Inflammatory macrophage treated with lipopolysaccharide for 1 hour (primary cell): ENCODE data around the gene GPR37L1.
A peak's percentile ranks its signal among the peaks of the same experiment; 100 is the strongest.
"Not testable (repeated sequence)": the region's sequence is repeated elsewhere in the genome, so short reads cannot be mapped to it uniquely, and the experiment has no call there.

Experiments used
- DNase-seq, 2 donors: peaks; one replicate each; pipeline ENCODE4 v3.0.0-alpha.2; 2020 to 2022

GPR37L1 gene

GRCh38 chr1:202110977-202111376 lies 11.7 kb upstream of the GPR37L1 start:
- DNase-seq, result no peak

- not testable (repeated sequence) for DNase-seq
Observed at GRCh38 chr1:202111589-202111988, 11.1 kb upstream of the GPR37L1 start.

DNA sequence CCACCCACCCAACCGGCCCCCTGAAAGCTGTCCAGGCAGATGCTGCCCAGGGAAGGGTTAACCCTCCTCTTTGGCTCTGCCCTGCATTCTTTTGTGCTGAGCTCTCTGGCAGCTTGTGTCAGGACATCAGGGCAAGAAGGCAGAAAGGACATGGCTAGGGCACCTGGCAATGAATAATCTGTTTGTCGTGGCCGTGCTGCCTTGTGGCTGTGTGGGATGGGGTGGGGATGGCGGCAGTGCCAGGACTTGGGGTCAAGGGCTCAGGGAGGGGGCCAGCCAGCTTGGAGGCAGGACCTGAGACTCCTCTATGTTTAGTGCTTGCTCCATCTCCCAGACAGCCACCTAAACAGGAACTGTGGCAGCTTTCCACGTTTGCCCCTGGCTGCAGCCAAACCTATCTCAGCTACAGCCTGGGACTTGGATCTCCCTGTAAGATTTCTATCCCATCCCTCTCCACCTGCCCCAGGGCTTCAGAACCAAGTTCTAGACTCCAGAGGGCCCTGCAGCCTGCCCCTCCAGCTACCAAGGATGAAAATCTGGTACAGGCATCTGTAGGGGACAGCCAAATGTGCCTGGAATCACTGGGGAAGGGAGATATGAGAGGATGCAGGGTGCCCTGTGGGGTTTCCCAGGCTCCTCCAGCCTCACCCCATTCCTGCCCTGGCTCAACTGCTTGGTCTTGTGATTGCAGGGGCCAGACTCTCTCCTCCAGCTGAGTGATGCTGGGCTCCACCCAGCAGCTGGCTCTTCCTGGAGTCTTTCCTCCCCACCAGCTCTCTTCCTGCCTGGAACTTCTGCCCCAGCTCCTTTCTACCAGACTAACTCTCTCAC lies 9.6 kb upstream of the GPR37L1 start:
- no peak for DNase-seq

GRCh38 chr1:202113690-202114300 lies 8.9 kb upstream of the GPR37L1 start:
- no peak for DNase-seq

DNA sequence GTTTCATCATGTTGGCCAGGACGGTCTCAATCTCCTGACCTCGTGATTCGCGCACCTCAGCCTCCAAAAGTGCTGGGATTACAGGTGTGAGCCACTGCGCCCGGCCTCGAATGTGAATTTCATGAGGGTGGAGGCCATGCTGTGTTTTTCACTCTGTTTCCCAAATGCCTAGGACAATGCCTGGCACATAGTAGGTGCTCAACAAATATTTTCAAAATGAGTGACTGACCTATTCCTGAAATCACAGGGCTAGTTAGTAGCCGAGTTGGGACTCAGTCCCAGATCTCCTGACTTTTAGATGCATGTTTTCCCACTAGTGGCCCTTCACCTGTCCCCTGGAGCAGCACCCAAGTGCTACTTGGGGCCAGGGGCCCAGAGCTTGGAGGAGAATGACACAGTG lies 6.4 kb upstream of the GPR37L1 start:
- DNase-seq, result no peak

DNA sequence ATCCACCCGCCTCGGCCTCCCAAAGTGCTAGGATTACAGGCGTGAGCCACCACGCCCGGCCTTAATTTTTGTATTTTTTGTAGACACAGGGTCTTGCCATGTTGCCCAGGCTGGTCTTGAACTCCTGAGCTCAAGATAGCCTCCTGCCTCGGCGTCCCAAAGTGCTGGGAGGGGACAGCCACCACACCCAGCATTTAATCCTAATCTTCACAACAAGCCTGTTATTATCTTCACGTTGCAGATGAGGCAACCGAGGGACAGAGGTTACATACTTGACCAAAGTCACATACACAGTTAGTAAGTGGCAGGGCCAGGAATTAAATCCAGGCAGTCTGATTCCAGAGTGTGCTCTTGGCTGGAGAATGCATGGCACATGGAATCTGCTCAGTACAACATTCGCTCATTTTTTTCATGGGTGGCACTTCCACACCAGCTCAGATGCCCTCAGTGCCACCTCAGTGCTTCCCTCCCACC lies 4.8 kb upstream of the GPR37L1 start:
- no peak for DNase-seq

DNA sequence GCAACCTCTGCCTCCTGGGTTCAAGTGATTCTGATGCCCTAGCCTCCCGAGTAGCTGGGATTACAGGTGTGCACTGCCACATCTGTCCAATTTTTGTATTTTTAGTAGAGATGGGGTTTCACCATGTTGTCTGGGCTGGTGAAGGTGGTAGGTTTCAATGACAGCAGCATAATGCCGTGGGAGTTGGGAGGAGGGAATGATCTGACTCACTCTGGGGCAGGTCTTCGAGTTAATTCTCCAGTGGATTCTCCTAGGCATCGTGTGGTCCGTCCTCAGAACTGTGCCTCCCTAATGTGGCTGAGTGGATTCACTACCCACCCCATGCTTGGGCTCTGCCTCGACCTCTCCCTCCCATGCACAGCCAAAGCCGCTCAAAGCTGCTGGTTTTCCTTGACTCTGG lies 1.7 kb upstream of the GPR37L1 start:
- DNase-seq, result no peak

GRCh38 chr1:202123336-202123813 lies 658 bp downstream of the GPR37L1 start:
- no peak for DNase-seq

DNA sequence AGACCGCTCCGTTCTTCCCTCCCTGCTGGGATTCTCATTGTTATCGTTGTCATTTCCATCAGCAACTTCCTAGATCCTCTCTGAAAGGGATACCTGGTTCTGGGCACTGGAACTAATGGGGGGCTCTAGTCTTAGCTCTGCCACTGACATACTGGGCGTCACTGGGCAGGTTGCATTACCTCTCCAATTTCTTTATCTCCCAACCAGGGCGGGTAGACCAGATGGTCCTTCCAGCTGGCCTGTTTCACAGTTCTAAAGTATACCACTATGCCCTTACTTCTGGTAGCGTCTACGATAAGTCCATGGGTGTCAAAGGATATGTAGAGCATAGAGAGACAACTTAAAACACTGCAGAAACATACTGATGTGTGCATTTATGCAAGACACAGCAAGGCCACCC lies 1.4 kb downstream of the GPR37L1 start:
- no peak for DNase-seq

- DNase-seq, result no peak
Observed at GRCh38 chr1:202125611-202126010, 2.9 kb downstream of the GPR37L1 start.

DNA sequence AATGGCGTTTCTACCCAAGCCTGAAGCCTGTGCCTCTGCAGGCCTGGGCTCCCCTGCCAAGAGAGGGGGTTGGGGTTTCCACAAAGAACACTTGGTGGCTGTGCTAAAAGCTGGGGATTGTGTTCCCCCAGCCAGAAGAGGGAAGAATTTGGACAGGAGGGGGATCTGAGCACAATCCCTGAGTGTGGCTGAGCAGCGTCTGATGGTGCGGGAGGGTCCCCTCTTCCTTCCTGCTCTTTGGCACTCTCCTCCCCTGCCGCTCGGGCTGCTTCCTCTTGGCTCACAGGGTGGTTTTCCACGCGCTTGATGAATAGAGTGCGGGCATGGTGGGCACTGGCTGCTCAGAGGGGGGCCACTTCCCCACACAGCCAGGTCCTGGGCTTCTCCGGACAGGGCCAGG lies 3.7 kb downstream of the GPR37L1 start:
- no peak for DNase-seq

DNA sequence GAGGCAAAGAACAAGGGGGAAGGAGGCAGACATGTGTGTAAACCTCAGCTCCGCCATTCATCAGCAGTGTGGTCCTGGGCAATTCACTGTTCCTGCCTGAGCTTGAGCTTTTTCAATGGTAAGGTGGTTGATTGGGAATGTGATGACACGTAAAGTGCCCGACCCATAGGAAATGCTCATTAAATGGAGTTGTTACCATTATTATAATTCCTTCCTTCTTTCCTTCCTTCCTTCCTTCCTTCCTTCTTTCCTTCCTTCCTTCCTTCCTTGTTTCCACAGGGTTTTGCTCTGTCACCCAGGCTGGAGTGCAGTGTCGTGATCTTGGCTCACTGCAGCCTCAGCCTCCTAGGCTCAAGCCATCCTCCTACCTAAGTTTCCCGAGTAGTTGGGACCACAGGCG lies 4.3 kb downstream of the GPR37L1 start:
- DNase-seq, result no peak

DNA sequence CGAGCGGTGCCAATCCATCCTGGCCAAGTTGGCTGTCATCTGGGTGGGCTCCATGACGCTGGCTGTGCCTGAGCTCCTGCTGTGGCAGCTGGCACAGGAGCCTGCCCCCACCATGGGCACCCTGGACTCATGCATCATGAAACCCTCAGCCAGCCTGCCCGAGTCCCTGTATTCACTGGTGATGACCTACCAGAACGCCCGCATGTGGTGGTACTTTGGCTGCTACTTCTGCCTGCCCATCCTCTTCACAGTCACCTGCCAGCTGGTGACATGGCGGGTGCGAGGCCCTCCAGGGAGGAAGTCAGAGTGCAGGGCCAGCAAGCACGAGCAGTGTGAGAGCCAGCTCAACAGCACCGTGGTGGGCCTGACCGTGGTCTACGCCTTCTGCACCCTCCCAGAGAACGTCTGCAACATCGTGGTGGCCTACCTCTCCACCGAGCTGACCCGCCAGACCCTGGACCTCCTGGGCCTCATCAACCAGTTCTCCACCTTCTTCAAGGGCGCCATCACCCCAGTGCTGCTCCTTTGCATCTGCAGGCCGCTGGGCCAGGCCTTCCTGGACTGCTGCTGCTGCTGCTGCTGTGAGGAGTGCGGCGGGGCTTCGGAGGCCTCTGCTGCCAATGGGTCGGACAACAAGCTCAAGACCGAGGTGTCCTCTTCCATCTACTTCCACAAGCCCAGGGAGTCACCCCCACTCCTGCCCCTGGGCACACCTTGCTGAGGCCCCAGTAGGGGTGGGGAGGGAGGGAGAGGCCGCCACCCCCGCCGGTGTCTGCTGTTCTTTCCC lies 5.3 kb downstream of the GPR37L1 start:
- no peak for DNase-seq

DNA sequence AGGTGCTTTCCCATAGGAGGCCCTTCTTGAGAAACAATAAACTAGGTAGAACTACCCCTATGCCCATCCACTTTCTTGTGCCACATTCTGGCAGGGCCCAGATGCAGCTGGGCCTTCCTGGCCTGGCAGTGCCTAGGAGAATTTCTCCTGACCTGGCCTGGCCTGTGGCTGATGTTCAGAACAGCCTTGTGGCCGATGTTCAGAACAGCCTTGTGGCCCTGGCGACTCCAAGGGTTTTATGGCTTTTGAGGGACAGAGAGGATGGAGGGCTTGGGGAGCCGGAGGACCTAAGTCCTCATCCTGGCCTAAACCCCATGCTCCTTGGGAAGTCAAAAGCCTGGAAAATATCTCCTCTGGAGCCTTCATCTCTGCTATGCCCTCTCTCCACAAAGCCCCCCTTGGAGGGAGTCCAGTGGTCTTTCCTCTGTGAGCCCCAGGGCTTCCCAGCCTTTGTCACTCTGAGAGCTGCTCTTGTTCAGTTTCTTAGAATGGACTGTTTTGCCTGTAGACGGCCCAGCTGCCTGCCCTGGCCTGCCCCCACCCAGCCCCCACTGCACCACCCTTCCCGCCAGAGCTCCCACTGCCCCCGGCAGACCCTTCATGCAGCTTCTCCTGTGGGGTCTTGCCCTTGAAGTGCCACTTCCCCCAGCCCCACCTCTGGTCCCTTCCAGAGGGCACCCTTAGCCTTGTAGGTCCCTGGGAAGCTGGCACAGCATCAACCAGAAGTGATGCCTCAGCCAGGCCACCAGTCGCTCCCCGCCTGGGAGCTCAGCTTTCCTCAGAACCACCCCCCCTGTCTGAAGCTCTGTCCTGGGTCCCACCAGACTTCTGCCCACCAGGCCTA lies 7.0 kb downstream of the GPR37L1 start:
- DNase-seq, result no peak

DNA sequence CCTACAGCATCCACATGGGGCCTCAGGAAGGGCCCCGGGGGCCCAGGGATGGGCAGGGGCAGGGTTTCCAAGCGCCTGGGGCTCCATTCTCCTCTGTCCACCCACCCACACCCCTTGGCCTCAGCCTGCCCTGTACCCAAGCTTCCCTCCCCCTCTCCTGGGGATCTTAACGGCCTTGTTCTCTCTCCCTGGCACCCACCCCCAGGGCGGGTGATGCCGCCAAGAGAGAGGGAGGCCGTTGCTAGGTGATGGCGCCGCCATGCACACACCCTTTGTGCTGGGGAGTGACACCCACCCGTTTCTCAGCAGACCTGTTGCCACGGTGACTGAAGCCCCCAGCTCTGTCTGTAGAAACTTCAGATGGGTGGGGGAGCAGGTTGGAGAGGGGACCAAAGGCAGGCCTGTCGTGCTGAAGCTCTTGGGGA lies 7.6 kb downstream of the GPR37L1 start:
- no peak for DNase-seq

- DNase-seq, result no peak
Observed at GRCh38 chr1:202130816-202131522, 8.3 kb downstream of the GPR37L1 start.

DNA sequence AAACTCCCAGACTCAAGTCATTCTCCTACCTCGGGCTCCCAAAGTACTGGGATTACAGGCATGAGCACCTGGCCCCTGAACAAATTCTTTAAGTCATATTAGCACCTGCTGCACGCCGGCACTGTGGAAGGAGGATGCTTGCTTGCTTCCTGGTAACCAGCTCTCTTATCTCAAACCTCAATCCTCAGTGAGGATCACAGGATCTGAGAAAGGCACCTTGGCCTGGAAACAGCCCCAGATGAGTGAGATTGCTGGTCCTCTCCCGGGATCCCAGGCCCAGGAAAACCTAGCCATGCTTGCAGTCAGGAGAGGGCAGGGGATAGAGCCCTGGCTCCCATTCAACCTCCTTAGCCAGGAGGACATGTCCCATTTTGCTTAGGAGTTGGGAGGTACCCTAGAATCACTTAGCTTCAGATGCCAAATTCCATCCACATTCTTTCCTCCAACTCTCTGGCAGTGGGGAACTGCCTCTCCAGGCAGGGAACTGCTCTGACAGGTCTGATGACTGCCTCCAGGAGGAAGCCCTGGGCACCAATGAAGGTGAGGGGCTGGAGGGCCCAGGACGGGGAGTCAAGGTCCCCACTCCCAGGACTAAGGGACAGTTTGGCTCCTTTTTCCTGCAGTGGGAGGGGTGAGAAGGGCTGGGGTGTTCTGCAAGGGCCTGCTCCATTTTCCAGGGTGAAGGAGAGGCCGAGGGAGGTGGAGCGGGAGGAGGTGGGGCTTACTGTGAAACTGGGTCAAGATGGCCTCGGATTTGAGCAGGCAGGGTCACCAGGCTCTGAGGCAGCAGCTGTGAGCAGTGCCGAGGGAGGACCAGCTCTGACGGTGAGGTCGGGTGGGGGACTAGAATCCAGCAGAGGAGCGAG lies 9.5 kb downstream of the GPR37L1 start:
- no peak for DNase-seq

- peak; percentile 30 to 48 for DNase-seq
Observed at GRCh38 chr1:202133001-202133400, 10.3 kb downstream of the GPR37L1 start.

- no peak for DNase-seq
Observed at GRCh38 chr1:202133496-202133895, 10.8 kb downstream of the GPR37L1 start.

- DNase-seq, result no peak
Observed at GRCh38 chr1:202133989-202134388, 11.3 kb downstream of the GPR37L1 start.

GRCh38 chr1:202134645-202135172 lies 12.0 kb downstream of the GPR37L1 start:
- no peak for DNase-seq
